ENCODE results near the gene KCNIP3.
A peak's percentile ranks its signal among the peaks of the same experiment; 100 is the strongest.
"Not testable (repeated sequence)": the region's sequence is repeated elsewhere in the genome, so short reads cannot be mapped to it uniquely, and the experiment has no call there.

KCNIP3 gene

GRCh38 chr2:95399061-95399460 lies 101.9 kb downstream of the KCNIP3 start:
- Histone ChIP-seq H3K9ac (ENCODE audit: low read length) (no peak overlapping the region), H3K27ac (ENCODE audit: low read length) (no peak overlapping the region), H4K20me1 (ENCODE audit: insufficient read depth, low read length) (no peaks in the 10 kb centered on the region), H3K4me2 (ENCODE audit: low read length) (no peak overlapping the region), H3K4me3 (ENCODE audit: low read length) (no peak overlapping the region), H3K9me3 (ENCODE audit: insufficient read depth, low read length) (no peaks in the 10 kb centered on the region), H3K27me3 (ENCODE audit: low read depth, low read length) (no peaks in the 10 kb centered on the region), H3K79me2 (ENCODE audit: low read length) (peaks cover 22% of the 10 kb centered on the region), H3K36me3 (replicated peaks; ENCODE audit: low read depth, low read length) (no peaks in the 10 kb centered on the region), H3K4me1 (ENCODE audit: low read length) (peaks cover 13% of the 10 kb centered on the region), H2AFZ (ENCODE audit: low read depth, low read length) (no peak overlapping the region)
- no peak for TF ChIP-seq CTCF (IDR thresholded peaks at IDR 0.05; ENCODE audit: low read depth, low read length)

- Histone ChIP-seq H3K36me3 (replicated peaks; ENCODE audit: low read depth, low read length) (no peaks in the 10 kb centered on the region), H3K4me1 (ENCODE audit: low read length) (peaks cover 13% of the 10 kb centered on the region), H3K9me3 (ENCODE audit: insufficient read depth, low read length) (no peaks in the 10 kb centered on the region), H2AFZ (ENCODE audit: low read depth, low read length) (no peak overlapping the region), H3K27me3 (ENCODE audit: low read depth, low read length) (no peaks in the 10 kb centered on the region), H3K9ac (ENCODE audit: low read length) (peak overlapping the region; percentile 83), H4K20me1 (ENCODE audit: insufficient read depth, low read length) (no peaks in the 10 kb centered on the region), H3K4me2 (ENCODE audit: low read length) (peak overlapping the region; percentile 90), H3K4me3 (ENCODE audit: low read length) (peak overlapping the region; percentile 89), H3K27ac (ENCODE audit: low read length) (no peak overlapping the region), H3K79me2 (ENCODE audit: low read length) (peaks cover 29% of the 10 kb centered on the region)
- no peak for TF ChIP-seq CTCF (IDR thresholded peaks at IDR 0.05; ENCODE audit: low read depth, low read length)
- no peak for TF ChIP-seq EZH2phosphoT487 (IDR thresholded peaks at IDR 0.05; ENCODE audit: low read depth)
Observed at GRCh38 chr2:95401480-95401879, 104.3 kb downstream of the KCNIP3 start.

- peak overlapping the region; percentile 90 for H3K4me2 ChIP-seq (ENCODE audit: low read length)
- not testable (repeated sequence) for H3K36me3 ChIP-seq (replicated peaks; ENCODE audit: low read depth, low read length); H3K9me3 ChIP-seq (ENCODE audit: insufficient read depth, low read length); H3K27ac ChIP-seq (ENCODE audit: low read length); H4K20me1 ChIP-seq (ENCODE audit: insufficient read depth, low read length); H3K27me3 ChIP-seq (ENCODE audit: low read depth, low read length)
- peak overlapping the region; percentile 51; the same call in 1 of the 2 replicates for H2AFZ ChIP-seq (ENCODE audit: low read depth, low read length)
- H3K79me2 ChIP-seq (ENCODE audit: low read length) = peaks cover 29% of the 10 kb centered on the region
- H3K9ac ChIP-seq (ENCODE audit: low read length) = peak overlapping the region; percentile 83
- H3K4me1 ChIP-seq (ENCODE audit: low read length) = peaks cover 13% of the 10 kb centered on the region
- peak overlapping the region; percentile 89 for H3K4me3 ChIP-seq (ENCODE audit: low read length)
Observed at GRCh38 chr2:95402004-95402369, 104.8 kb downstream of the KCNIP3 start.

- Histone ChIP-seq H3K4me3 (ENCODE audit: low read length) (peak within 1 kb of the TSS; percentile 89), H3K9me3 (ENCODE audit: insufficient read depth, low read length) (no peaks in the 10 kb centered on the region), H3K36me3 (replicated peaks; ENCODE audit: low read depth, low read length) (no peaks in the 10 kb centered on the region), H3K4me1 (ENCODE audit: low read length) (peaks cover 13% of the 10 kb centered on the region), H3K27me3 (ENCODE audit: low read depth, low read length) (no peaks in the 10 kb centered on the region), H3K9ac (ENCODE audit: low read length) (peak within 1 kb of the TSS; percentile 83), H3K4me2 (ENCODE audit: low read length) (peak within 1 kb of the TSS; percentile 90), H3K27ac (ENCODE audit: low read length) (peak within 1 kb of the TSS; percentile 33), H4K20me1 (ENCODE audit: insufficient read depth, low read length) (no peaks in the 10 kb centered on the region), H3K79me2 (ENCODE audit: low read length) (peaks cover 29% of the 10 kb centered on the region), H2AFZ (ENCODE audit: low read depth, low read length) (peak within 1 kb of the TSS; percentile 75; the same call in 1 of the 2 replicates)
- TF ChIP-seq EZH2phosphoT487 (IDR thresholded peaks at IDR 0.05; ENCODE audit: low read depth) = no peak
- no peak for TF ChIP-seq CTCF (IDR thresholded peaks at IDR 0.05; ENCODE audit: low read depth, low read length)
Observed at GRCh38 chr2:95402370-95403203, 105.4 kb downstream of the KCNIP3 start, which contains the start of gene FAHD2A. TSS of gene FAHD2A (plus strand) at chr2:95402708. CDS start at chr2:95405559, 2,851 bp downstream.
